ENCODE measurements around the gene B3GNT2. TPM values are rescaled to one million over a fixed set of nuclear protein-coding genes. Genes with fewer than 3 reads are reported as not detected.
A peak's percentile ranks its signal among the peaks of the same experiment; 100 is the strongest.

B3GNT2 gene
- total and polyA plus RNA-seq, 9 of the 15 experiments (the other 6 are each of a cell fraction or from before 2014, with no cell fraction given): 6.0 to 38.9 (median 25.0) TPM

DNA sequence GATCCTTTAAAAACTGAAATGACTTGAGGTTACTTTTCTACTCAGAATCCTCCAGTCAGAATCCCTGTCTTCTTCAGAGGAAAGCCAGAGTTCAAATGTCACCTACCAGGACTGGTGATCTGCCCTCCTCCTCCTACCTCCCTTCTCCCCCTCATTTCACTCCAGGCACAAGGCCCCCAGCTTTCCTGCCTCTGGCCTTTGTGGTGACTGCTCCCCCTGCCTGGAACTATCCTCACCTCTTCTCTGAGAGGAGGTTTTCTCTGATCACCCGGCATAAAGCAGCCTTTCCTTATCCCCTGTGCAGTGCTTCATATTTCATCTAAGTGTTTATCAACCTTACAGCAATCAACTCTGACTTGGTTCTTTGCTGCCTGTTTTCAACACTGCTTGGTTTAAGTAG, 6.8 kb downstream of the B3GNT2 start (continued):
- TF ChIP-seq, protein P1, sequence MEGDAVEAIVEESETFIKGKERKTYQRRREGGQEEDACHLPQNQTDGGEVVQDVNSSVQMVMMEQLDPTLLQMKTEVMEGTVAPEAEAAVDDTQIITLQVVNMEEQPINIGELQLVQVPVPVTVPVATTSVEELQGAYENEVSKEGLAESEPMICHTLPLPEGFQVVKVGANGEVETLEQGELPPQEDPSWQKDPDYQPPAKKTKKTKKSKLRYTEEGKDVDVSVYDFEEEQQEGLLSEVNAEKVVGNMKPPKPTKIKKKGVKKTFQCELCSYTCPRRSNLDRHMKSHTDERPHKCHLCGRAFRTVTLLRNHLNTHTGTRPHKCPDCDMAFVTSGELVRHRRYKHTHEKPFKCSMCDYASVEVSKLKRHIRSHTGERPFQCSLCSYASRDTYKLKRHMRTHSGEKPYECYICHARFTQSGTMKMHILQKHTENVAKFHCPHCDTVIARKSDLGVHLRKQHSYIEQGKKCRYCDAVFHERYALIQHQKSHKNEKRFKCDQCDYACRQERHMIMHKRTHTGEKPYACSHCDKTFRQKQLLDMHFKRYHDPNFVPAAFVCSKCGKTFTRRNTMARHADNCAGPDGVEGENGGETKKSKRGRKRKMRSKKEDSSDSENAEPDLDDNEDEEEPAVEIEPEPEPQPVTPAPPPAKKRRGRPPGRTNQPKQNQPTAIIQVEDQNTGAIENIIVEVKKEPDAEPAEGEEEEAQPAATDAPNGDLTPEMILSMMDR (IDR thresholded peaks at IDR 0.05 in 2 of 3, conservative IDR thresholded peaks at IDR 0.05 in 1 of 3; ENCODE audit: insufficient read depth in 2 of 3, low read depth in 1 of 3, low read length in 3 of 3): no peak
- TF ChIP-seq NR3C1 (CRISPR knock-in tag; IDR thresholded peaks at IDR 0.05): no peak
- no peak for TF ChIP-seq SETDB1 (IDR thresholded peaks at IDR 0.05; ENCODE audit: low read length)
- TF ChIP-seq COPS2 (conservative IDR thresholded peaks at IDR 0.05): no peak
- no peak for TF ChIP-seq NR2C2 (CRISPR knock-in tag; IDR thresholded peaks at IDR 0.05)
- peak; percentile 66; the same call in 1 of the 2 replicates for TF ChIP-seq NR2C2 (tag; IDR thresholded peaks at IDR 0.05)
- TF ChIP-seq, protein P2, sequence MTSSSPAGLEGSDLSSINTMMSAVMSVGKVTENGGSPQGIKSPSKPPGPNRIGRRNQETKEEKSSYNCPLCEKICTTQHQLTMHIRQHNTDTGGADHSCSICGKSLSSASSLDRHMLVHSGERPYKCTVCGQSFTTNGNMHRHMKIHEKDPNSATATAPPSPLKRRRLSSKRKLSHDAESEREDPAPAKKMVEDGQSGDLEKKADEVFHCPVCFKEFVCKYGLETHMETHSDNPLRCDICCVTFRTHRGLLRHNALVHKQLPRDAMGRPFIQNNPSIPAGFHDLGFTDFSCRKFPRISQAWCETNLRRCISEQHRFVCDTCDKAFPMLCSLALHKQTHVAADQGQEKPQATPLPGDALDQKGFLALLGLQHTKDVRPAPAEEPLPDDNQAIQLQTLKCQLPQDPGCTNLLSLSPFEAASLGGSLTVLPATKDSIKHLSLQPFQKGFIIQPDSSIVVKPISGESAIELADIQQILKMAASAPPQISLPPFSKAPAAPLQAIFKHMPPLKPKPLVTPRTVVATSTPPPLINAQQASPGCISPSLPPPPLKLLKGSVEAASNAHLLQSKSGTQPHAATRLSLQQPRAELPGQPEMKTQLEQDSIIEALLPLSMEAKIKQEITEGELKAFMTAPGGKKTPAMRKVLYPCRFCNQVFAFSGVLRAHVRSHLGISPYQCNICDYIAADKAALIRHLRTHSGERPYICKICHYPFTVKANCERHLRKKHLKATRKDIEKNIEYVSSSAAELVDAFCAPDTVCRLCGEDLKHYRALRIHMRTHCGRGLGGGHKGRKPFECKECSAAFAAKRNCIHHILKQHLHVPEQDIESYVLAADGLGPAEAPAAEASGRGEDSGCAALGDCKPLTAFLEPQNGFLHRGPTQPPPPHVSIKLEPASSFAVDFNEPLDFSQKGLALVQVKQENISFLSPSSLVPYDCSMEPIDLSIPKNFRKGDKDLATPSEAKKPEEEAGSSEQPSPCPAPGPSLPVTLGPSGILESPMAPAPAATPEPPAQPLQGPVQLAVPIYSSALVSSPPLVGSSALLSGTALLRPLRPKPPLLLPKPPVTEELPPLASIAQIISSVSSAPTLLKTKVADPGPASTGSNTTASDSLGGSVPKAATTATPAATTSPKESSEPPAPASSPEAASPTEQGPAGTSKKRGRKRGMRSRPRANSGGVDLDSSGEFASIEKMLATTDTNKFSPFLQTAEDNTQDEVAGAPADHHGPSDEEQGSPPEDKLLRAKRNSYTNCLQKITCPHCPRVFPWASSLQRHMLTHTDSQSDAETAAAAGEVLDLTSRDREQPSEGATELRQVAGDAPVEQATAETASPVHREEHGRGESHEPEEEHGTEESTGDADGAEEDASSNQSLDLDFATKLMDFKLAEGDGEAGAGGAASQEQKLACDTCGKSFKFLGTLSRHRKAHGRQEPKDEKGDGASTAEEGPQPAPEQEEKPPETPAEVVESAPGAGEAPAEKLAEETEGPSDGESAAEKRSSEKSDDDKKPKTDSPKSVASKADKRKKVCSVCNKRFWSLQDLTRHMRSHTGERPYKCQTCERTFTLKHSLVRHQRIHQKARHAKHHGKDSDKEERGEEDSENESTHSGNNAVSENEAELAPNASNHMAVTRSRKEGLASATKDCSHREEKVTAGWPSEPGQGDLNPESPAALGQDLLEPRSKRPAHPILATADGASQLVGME (CRISPR knock-in tag; IDR thresholded peaks at IDR 0.05): no peak
- TF ChIP-seq, protein P3, sequence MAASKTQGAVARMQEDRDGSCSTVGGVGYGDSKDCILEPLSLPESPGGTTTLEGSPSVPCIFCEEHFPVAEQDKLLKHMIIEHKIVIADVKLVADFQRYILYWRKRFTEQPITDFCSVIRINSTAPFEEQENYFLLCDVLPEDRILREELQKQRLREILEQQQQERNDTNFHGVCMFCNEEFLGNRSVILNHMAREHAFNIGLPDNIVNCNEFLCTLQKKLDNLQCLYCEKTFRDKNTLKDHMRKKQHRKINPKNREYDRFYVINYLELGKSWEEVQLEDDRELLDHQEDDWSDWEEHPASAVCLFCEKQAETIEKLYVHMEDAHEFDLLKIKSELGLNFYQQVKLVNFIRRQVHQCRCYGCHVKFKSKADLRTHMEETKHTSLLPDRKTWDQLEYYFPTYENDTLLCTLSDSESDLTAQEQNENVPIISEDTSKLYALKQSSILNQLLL (CRISPR knock-in tag; IDR thresholded peaks at IDR 0.05; ENCODE audit: borderline replicate concordance): no peak
- TF ChIP-seq ZNF184 (CRISPR knock-in tag; IDR thresholded peaks at IDR 0.05): no peak
- TF ChIP-seq ZNF232 (CRISPR knock-in tag; IDR thresholded peaks at IDR 0.05): no peak
- TF ChIP-seq BCL6 (CRISPR knock-in tag; IDR thresholded peaks at IDR 0.05): no peak
- 0 out of 2 replicates have a peak, but pooled peaks have one; percentile 17 for TF ChIP-seq EGR1 (conservative IDR thresholded peaks at IDR 0.05)
- TF ChIP-seq DMBX1 (CRISPR knock-in tag; IDR thresholded peaks at IDR 0.05; ENCODE audit: borderline replicate concordance): no peak
- no peak for TF ChIP-seq NR2C1 (IDR thresholded peaks at IDR 0.05)
- TF ChIP-seq NR2C1 (tag; IDR thresholded peaks at IDR 0.05): 0 out of 2 replicates have a peak, but pooled peaks have one; percentile 5
- TF ChIP-seq, protein P4, sequence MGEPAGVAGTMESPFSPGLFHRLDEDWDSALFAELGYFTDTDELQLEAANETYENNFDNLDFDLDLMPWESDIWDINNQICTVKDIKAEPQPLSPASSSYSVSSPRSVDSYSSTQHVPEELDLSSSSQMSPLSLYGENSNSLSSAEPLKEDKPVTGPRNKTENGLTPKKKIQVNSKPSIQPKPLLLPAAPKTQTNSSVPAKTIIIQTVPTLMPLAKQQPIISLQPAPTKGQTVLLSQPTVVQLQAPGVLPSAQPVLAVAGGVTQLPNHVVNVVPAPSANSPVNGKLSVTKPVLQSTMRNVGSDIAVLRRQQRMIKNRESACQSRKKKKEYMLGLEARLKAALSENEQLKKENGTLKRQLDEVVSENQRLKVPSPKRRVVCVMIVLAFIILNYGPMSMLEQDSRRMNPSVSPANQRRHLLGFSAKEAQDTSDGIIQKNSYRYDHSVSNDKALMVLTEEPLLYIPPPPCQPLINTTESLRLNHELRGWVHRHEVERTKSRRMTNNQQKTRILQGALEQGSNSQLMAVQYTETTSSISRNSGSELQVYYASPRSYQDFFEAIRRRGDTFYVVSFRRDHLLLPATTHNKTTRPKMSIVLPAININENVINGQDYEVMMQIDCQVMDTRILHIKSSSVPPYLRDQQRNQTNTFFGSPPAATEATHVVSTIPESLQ (CRISPR knock-in tag; IDR thresholded peaks at IDR 0.05): no peak

Measured in K562 (cell line).